ENCODE results near the gene OR5B12. TPM values are rescaled to one million over a fixed set of nuclear protein-coding genes. Genes with fewer than 3 reads are reported as not detected.

Gene OR5B12
- total and polyA plus RNA-seq, 2 of the 4 experiments (the other 2 are of a cell fraction), result not detected

- H2AFZ ChIP-seq (replicated peaks; ENCODE audit: low read length, poor library complexity), result peak overlapping the region; percentile 4
- no peaks in the 10 kb centered on the region for H3K9me1 ChIP-seq (ENCODE audit: insufficient read depth, low read length)
- POLR2A ChIA-PET (ENCODE audit: unreplicated experiment), result no interaction called here
- H3K23ac ChIP-seq (ENCODE audit: low read depth, low read length), result no peak overlapping the region
- no peak overlapping the region for H3K4me2 ChIP-seq (ENCODE audit: low read depth, low read length)
- H3K18ac ChIP-seq (ENCODE audit: low read depth, low read length), result no peak overlapping the region
- no peaks in the 10 kb centered on the region for H3K4me1 ChIP-seq (ENCODE audit: control insufficient read depth, insufficient read depth, low read length)
- no peak for TF ChIP-seq NFE2L2 (IDR thresholded peaks at IDR 0.05; ENCODE audit: low read depth, low read length)
- no peak for TF ChIP-seq CHD1 (IDR thresholded peaks at IDR 0.05; ENCODE audit: low read depth, low read length)
- TF ChIP-seq RFX5 (IDR thresholded peaks at IDR 0.05; ENCODE audit: low read depth, low read length), result no peak
- no peak overlapping the region for H3K4ac ChIP-seq (ENCODE audit: low read depth, low read length)
- no peak for DNase-seq
- no TSS peak for BruUV-seq (replicated peaks)
- intact Hi-C loops (cut with micrococcal nuclease), result no loop called here
- ATAC-seq (ENCODE audit: low read depth), result no peak
- no peak overlapping the region for H2BK5ac ChIP-seq (ENCODE audit: low read depth, low read length, poor library complexity, severe bottlenecking)
- no peak overlapping the region for H4K91ac ChIP-seq (ENCODE audit: insufficient read depth, low read depth, low read length)
- in situ Hi-C loops (cut with MboI; ENCODE audit: low sequenced_read_pairs), result no loop called here
- dilution Hi-C loops (cut with HindIII; ENCODE audit: low sequenced_read_pairs, unreplicated experiment), result no loop called here
- no peaks in the 10 kb centered on the region for H3K27me3 ChIP-seq (ENCODE audit: control insufficient read depth, insufficient read depth, low read length)
- H3K27ac ChIP-seq (ENCODE audit: insufficient read depth, low read length), result no peak overlapping the region
- no peak overlapping the region for H2BK20ac ChIP-seq (ENCODE audit: low read depth, low read length)
- no peaks in the 10 kb centered on the region for H3K36me3 ChIP-seq (ENCODE audit: control insufficient read depth, insufficient read depth, low read length)
- H3K4me3 ChIP-seq (ENCODE audit: insufficient read depth, low read depth, low read length), result no peak overlapping the region
- H3K9ac ChIP-seq (ENCODE audit: low read depth, low read length), result no peak overlapping the region
- no peak overlapping the region for H2BK15ac ChIP-seq (ENCODE audit: low read depth, low read length)
- WGBS, 2 experiments (ENCODE audit: extremely low coverage in 2 of 2, insufficient read length in 1 of 2), result 60% methylated on average over 1 of the region's 2 CpGs; no CpG with 5 or more reads in 1 of the 2 experiments
- no peak overlapping the region for H4K5ac ChIP-seq (ENCODE audit: low read depth, low read length)
- H3K56ac ChIP-seq (ENCODE audit: extremely low read depth, insufficient read depth, low read length), result no peak overlapping the region
- H2AK9ac ChIP-seq (replicated peaks; ENCODE audit: low read depth, low read length, poor library complexity), result no peak overlapping the region
- H4K8ac ChIP-seq (ENCODE audit: low read depth in 2 of 2, low read length in 2 of 2), result no peak overlapping the region
- CTCF ChIA-PET, result no interaction called here
- H4K20me1 ChIP-seq (ENCODE audit: insufficient read depth, low read length), result no peaks in the 10 kb centered on the region
- no peaks in the 10 kb centered on the region for H3K79me1 ChIP-seq (ENCODE audit: low read depth in 1 of 2, low read length in 2 of 2)
- H3K9me3 ChIP-seq (ENCODE audit: control insufficient read depth, insufficient read depth, low read length), result peaks cover 10% of the 10 kb centered on the region
- H2AK5ac ChIP-seq (ENCODE audit: low read depth, low read length), result no peak overlapping the region
- H2BK120ac ChIP-seq (ENCODE audit: low read depth, low read length), result no peak overlapping the region
- H3K14ac ChIP-seq (replicated peaks; ENCODE audit: low read depth, low read length), result no peak overlapping the region
These were observed 2.3 kb upstream of the OR5B12 start for GRCh38 chr11:58444300-58444699.

All from IMR-90 (cell line).